CD4-positive, alpha-beta T cell treated with Interleukin-10 for 1 hour (primary cell): ENCODE measurements around the gene FGF5.
"Not testable (repeated sequence)": the region's sequence is repeated elsewhere in the genome, so short reads cannot be mapped to it uniquely, and the experiment has no call there.

Experiments
- DNase-seq: peaks from one replicate; pipeline ENCODE4 v3.0.0-alpha.2; 2020

Gene FGF5

GRCh38 chr4:80266253-80266901 lies at the start of gene FGF5:
TSS of gene FGF5 (plus strand) at chr4:80266664. CDS start at chr4:80266825, 161 bp downstream.
- no peak for DNase-seq

GRCh38 chr4:80219301-80220025 lies 47.0 kb upstream of the FGF5 start:
- DNase-seq = no peak

DNA sequence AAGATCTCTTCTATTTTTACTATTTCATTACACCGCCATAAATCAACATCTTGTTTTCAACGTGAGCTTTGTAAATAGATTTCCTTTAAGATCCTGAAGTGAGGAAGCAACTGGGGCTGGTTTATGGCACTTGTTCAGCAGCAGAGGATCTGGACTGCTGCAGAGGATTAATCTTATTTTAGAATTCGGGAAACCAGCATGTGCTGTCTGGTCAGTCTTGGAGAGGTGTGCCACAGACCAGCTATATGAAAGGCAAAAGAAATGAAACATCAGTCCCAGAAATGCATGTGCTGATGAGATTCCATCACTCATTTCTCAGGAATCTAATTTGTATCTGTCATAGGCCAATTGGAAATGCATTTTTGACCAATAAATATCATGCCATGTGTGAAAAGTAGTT lies 45.8 kb upstream of the FGF5 start:
- DNase-seq = no peak

- DNase-seq = no peak
Observed at GRCh38 chr4:80221161-80221560, 45.3 kb upstream of the FGF5 start.

DNA sequence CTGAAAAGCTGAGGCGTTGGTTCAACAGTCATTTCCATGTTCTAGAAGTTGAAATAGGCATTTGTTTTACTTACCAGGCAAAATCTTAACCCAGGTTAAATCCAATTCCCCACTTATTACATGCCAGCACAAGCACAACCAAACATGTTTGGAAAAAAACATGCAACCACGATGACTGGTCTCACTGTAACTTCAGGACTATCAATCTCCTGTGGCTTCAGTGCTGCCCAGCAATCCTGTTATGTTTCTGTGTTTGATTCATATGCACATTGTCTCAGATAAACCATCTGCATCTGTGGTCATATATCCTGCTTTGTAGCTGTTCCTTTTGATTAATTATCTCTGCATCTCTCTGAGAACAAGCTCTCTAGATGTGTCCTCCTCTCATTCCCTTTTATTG lies 40.9 kb upstream of the FGF5 start:
- no peak for DNase-seq

DNA sequence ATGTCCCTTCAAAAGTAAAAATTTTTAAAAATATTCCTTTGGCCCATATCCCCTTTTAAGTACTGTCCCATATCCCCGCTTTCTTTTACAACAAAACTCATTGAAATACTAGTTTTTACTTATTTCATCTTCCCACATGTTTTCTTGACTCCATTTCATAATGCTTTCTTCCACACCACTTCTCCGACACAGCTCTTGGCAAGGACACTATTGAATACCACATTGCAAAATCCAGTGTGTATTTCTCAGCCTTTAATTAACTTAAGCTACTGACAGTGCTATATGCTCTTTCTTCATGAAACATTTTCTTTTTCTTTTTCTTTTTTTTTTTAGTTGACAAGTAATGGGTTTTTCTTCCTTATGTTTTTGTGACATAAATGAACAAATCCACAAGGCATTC lies 40.4 kb upstream of the FGF5 start:
- DNase-seq = no peak

GRCh38 chr4:80228460-80228859 lies 38.0 kb upstream of the FGF5 start:
- DNase-seq = no peak

- DNase-seq = no peak
Observed at GRCh38 chr4:80229128-80229527, 37.3 kb upstream of the FGF5 start.

DNA sequence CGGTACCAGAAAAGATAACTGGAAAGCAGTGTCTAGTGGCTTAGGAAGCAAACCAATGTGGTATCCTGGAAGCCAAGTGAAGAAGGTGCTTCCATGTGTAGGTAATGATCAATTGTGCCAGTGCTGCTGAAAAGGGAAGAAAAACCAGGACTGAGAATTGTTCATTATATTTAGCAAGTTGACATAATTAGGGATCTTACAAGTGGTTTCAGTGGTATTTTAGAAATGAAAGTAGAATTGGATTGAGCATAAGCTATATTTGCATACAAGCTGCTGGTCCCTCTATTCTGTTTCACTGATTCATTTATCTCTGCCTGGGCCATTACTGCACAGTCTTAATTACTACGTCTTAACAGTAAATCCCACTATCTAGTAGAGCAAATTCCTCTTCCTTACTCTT lies 36.9 kb upstream of the FGF5 start:
- DNase-seq = no peak

GRCh38 chr4:80231180-80231579 lies 35.3 kb upstream of the FGF5 start:
- DNase-seq = no peak

DNA sequence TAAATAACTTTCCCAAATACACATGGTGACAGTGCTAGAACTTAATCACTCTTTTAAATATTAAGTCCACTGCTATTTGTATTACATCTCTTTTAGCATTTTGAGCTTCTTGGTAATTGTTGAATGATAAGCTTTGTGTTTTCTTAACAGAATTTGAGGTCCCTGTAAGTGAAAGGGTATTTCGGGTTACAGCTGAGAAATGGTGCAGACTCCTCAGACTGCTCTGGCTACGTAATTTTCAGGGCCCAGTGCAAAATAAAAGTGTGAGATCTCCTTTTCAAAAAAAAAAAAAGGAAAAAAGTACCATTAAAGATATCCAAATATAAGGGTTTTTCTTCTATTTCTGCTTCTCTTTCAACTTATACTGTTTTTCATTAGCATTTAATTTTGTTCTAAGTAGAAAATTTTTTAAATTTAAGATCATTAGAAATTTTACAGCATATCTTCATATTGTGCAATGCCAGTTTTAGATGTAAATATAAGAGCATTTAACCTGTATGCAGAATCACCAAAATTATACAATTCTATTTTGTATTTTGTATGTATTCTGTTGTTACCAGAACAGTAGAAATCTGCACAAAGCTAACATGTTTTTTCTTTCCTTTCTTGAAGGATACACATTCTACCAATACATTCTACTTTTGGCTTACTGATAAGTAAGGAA lies 33.6 kb upstream of the FGF5 start:
- no peak for DNase-seq

GRCh38 chr4:80233390-80233789 lies 33.1 kb upstream of the FGF5 start:
- no peak for DNase-seq

DNA sequence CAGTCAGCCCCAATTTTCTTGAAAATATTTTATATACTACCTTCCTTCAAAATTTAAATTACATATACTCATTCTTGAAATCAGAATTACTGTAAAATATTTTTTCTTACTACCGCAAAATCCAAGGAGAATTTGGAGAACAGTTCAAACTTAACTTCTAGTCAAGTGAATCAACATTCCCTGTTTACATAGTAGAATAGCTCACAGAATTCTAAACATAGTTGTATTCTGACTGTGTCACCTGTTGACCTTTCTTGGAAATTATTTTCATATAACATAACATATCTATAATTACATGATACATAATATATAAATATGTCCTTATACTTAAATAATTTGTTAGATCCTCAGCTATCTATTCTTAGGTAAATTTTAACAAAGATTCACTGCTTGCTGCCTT lies 31.0 kb upstream of the FGF5 start:
- DNase-seq = no peak

DNA sequence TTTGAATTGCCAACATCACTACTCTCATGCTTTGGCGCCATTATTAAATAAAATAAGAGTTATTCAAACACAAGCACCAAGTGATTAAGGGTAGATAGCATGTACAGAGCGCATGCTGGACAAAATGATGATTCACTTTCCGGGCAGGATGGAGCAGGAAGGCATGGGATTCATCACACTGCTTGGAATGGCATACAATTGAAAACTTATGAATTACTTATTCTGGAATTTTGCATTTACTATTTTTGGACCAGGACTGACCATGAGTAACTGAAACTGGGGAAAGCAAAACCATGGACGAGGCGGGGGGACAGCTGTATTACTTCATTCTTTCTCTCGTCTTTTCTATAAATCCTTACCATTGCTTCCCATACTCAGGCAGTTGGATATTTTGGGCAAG lies 28.5 kb upstream of the FGF5 start:
- DNase-seq = no peak

DNA sequence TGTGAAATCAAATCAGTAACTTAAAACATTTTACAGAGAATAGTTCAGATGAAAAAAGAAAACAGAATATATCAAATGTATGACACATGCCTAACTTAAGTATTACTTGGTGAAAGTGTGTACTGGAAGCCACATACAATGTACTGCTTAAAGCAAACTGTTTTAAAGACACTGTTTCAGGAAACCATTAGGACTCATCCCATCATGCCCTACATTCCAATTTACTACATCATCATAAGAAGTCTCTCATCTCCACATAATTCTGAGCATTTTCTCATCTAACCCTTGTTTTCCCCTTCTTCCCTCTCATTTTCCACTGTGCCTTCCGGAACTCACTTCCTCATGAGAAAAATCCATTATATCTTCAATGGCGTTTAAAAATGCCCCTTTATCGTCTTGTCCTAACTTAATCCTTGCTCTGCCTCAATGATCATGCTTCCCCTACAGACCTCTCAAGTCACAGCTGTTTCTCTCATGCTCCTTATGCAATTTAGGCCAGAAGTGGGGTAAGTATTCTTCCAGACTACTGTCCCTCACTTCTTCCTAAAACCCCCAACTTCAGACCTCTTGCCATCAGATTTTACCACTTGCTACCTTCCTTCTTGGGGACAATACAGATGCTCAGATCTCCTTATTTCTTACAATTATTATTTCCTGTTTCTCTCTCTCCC lies 26.8 kb upstream of the FGF5 start:
- DNase-seq = no peak

- DNase-seq = no peak
Observed at GRCh38 chr4:80240976-80241375, 25.5 kb upstream of the FGF5 start.

- no peak for DNase-seq
Observed at GRCh38 chr4:80243274-80244018, 23.0 kb upstream of the FGF5 start.

DNA sequence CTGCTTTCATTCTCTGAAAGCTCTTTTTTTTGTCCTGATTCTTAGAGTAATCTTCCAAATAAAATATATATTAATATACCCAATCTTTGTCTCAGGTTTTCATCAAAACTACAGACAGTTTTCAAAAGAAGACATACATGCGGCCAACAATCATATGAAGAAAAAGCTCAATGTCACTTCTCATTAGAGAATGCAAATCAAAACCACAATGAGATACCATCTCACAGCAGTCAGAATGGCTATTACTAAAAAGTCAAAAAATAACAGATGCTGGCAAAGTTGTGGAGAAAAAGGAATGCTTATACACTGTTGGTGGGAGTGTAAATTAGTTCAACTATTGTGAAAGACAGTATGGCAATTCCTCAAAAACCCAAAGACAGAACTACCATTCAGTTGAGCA lies 19.0 kb upstream of the FGF5 start:
- not testable (repeated sequence) for DNase-seq

DNA sequence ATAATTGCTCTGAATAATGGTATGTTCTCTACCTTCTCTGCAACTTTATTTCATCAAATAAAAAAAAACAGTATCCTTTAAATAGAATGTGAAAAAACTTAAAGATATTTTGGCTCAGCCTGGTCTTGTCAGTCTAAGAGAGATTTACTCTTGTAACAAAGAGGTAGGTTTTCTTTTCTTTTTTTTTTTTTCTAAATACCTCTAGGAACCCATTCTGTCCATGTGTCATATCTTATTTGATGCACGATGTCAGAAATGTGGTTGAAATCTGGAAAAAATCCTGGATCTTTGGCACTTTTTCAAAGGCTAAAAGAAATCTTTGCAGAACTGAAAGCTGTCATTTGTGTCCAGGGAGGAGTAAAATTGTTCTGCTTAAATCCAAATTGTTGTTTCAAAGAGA lies 17.3 kb upstream of the FGF5 start:
- DNase-seq = no peak

DNA sequence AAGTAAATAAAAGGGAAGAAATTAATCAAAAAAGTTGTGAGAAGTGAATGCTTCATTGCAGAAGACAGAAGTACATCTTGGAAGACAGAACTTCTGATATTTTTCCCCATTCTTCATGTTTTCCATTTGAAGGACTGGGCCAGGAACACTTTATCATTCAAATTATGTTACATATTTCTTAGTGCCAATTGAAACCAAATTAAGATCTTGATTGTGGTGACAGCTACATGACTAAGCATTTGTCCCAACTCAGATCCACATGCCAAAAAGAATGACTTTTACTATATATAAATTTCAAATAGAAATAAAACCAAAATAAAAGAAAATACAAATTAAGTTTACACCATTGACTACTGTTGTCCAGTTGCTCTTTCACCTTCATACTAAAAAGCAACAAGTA lies 14.0 kb upstream of the FGF5 start:
- DNase-seq = no peak

DNA sequence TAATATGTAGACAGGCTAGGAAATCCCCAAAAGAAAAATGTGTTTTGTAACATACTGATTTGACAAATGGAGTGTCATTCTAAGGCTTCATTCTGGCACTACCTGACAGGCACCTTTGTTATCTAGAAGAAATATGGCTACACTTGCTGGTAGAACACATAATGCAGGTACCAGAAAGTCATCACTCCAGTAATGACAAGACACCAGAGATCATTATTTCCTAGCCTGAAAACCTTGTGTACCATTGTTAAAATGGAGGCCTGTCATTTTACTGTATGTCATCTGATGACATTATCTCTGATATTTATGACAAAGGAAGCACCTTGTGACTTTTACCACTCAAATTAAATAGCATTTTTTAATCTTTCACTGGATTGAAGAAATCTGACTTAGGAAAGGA lies 13.5 kb upstream of the FGF5 start:
- DNase-seq = no peak

DNA sequence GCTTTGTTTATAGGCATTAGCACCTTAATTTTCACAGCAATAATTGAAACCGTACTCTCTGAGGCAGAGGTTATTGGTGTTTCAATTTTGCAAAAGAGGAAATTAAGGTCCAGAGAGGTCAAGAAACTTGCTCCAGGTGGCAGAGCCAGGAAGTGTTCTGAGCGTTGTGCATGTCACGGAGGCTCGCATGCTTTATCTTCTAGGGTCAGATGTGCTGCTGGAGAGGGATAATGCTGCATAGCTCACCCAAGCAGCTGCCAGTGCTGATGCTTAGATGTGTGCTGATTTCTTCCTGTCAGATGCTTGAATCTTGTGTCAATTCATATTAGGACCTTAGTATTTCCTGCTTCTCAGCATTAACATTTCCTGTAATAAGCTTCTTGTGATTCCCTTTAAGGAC lies 13.0 kb upstream of the FGF5 start:
- no peak for DNase-seq

- no peak for DNase-seq
Observed at GRCh38 chr4:80254114-80254513, 12.3 kb upstream of the FGF5 start.
